Neuronal stem cell (in vitro differentiated cells): Measurements from ENCODE around the gene C16orf90.

ENCODE experiments used
- DNase-seq: peaks from one replicate; pipeline ENCODE4 v3.0.0-alpha.2; 2013; ENCODE audit warnings: low spot score
- H2AFZ ChIP-seq: one replicate; pipeline ENCODE4 v1.6.1; 2013; ENCODE audit warnings: mild to moderate bottlenecking, low read length, inconsistent platforms
- H2AK5ac ChIP-seq: 2 replicates; pipeline ENCODE4 v1.6.1; 2013; ENCODE audit warnings: low read depth, mild to moderate bottlenecking, inconsistent platforms, low read length, moderate library complexity, mixed read lengths
- H2BK120ac ChIP-seq: 2 replicates; pipeline ENCODE4 v1.6.1; 2013; ENCODE audit warnings: low read depth, mild to moderate bottlenecking, inconsistent platforms, low read length, moderate library complexity, mixed read lengths
- H2BK12ac ChIP-seq: one replicate; pipeline ENCODE4 v1.6.1; 2013; ENCODE audit warnings: low read length, inconsistent platforms
- H2BK15ac ChIP-seq: 2 replicates; pipeline ENCODE4 v1.6.1; 2013; ENCODE audit warnings: mild to moderate bottlenecking, low read length, inconsistent platforms, mixed read lengths
- H2BK5ac ChIP-seq: one replicate; pipeline ENCODE4 v1.6.1; 2013; ENCODE audit warnings: inconsistent platforms, mild to moderate bottlenecking, low read length, moderate library complexity
- H3K14ac ChIP-seq: one replicate; pipeline ENCODE4 v1.6.1; 2013; ENCODE audit warnings: low read length, inconsistent platforms
- H3K18ac ChIP-seq: 2 replicates; pipeline ENCODE4 v1.6.1; 2013; ENCODE audit warnings: low read length, inconsistent platforms
- H3K23ac ChIP-seq: 2 replicates; pipeline ENCODE4 v1.6.1; 2013; ENCODE audit warnings: low read depth, mild to moderate bottlenecking, mixed read lengths, low read length, inconsistent platforms; ENCODE audit not compliant: poor library complexity
- H3K27ac ChIP-seq: replicated peaks from 3 replicates; pipeline ENCODE4 v1.5.1; 2013; ENCODE audit warnings: low read length, inconsistent platforms
- H3K27me3 ChIP-seq, 3 experiments: 2 replicates each; pipeline ENCODE4 v1.6.1; 2013; ENCODE audit warnings: low read length in 3 of 3, mild to moderate bottlenecking in 2 of 3, inconsistent platforms in 1 of 3, low read depth in 1 of 3, mixed read lengths in 1 of 3, moderate library complexity in 1 of 3; ENCODE audit not compliant: control insufficient read depth in 3 of 3, insufficient read depth in 3 of 3
- H3K36me3 ChIP-seq, 2 donors: replicated peaks in 1 of 2; 2 replicates each; pipeline ENCODE4 v1.6.1; 2013; ENCODE audit warnings: low read length in 2 of 2; ENCODE audit not compliant: control insufficient read depth in 2 of 2, insufficient read depth in 2 of 2
- H3K4ac ChIP-seq: 2 replicates; pipeline ENCODE4 v1.6.1; 2013; ENCODE audit warnings: inconsistent platforms, mild to moderate bottlenecking, low read length, moderate library complexity
- H3K4me1 ChIP-seq, 2 donors: 1 replicate in 1 of 2; 2 replicates in 1 of 2; pipeline ENCODE4 v1.6.1; 2013; ENCODE audit warnings: low read length in 2 of 2, low read depth in 1 of 2; ENCODE audit not compliant: control insufficient read depth in 2 of 2, insufficient read depth in 1 of 2
- H3K4me2 ChIP-seq: one replicate; pipeline ENCODE4 v1.6.1; 2013; ENCODE audit warnings: mild to moderate bottlenecking, low read length, inconsistent platforms; ENCODE audit not compliant: insufficient read depth, poor library complexity, severe bottlenecking
- H3K4me3 ChIP-seq, 2 donors: 2 replicates each; pipeline ENCODE4 v1.5.1; 2013; ENCODE audit warnings: low read length in 2 of 2, mild to moderate bottlenecking in 2 of 2, inconsistent platforms in 1 of 2, moderate library complexity in 1 of 2
- H3K79me1 ChIP-seq: one replicate; pipeline ENCODE4 v1.6.1; 2013; ENCODE audit warnings: low read depth, mild to moderate bottlenecking, inconsistent platforms, low read length, moderate library complexity
- H3K9ac ChIP-seq: one replicate; pipeline ENCODE4 v1.6.1; 2013; ENCODE audit warnings: mild to moderate bottlenecking, low read depth, low read length, inconsistent platforms; ENCODE audit not compliant: poor library complexity
- H3K9me3 ChIP-seq, 2 donors: replicated peaks in 1 of 2; 2 replicates each; pipeline versions ENCODE3 to v1.6.1; 2013; ENCODE audit warnings: low read length in 2 of 2, mild to moderate bottlenecking in 2 of 2, inconsistent platforms in 1 of 2, low read depth in 1 of 2, mixed read lengths in 1 of 2, moderate library complexity in 1 of 2; ENCODE audit not compliant: control insufficient read depth in 2 of 2, insufficient read depth in 1 of 2
- H4K8ac ChIP-seq: one replicate; pipeline ENCODE4 v1.6.1; 2013; ENCODE audit warnings: low read depth, mild to moderate bottlenecking, inconsistent platforms, low read length, moderate library complexity
- H4K91ac ChIP-seq: one replicate; pipeline ENCODE4 v1.6.1; 2013; ENCODE audit warnings: low read length, low read depth, mild to moderate bottlenecking, inconsistent platforms; ENCODE audit not compliant: poor library complexity
- WGBS, 2 donors: extraction: QIAGEN DNeasy Blood & Tissue Kit; methylation state at CpG; one replicate each; pipeline ENCODE4 v1.1.7; 2013; ENCODE audit warnings: missing lambda C conversion rate in 2 of 2, mixed read lengths in 1 of 2; ENCODE audit not compliant: insufficient read length in 2 of 2, insufficient replicate concordance in 1 of 2; ENCODE audit errors: extremely low coverage in 2 of 2; 5-methylcytosine and 5-hydroxymethylcytosine counted together

C16orf90 gene

GRCh38 chr16:3467182-3467581 is 28.1 kb downstream of the C16orf90 start:
- no peak overlapping the region for H2AK5ac ChIP-seq
- no peak overlapping the region for H2BK12ac ChIP-seq
- H4K91ac ChIP-seq: no peak overlapping the region
- H3K14ac ChIP-seq: no peak overlapping the region
- H3K4me2 ChIP-seq: no peak overlapping the region
- H4K8ac ChIP-seq: no peak overlapping the region
- H3K27me3 ChIP-seq: no peaks in the 10 kb centered on the region
- H2BK5ac ChIP-seq: no peak overlapping the region
- no peak overlapping the region for H2BK15ac ChIP-seq
- H3K23ac ChIP-seq: no peak overlapping the region
- no peak overlapping the region for H2BK120ac ChIP-seq
- no peak overlapping the region for H2AFZ ChIP-seq
- H3K79me1 ChIP-seq: peaks cover 15% of the 10 kb centered on the region
- peaks cover 0 to 4% of the 10 kb centered on the region in 2 donors for H3K4me1 ChIP-seq
- H3K9ac ChIP-seq: no peak overlapping the region
- no peak for DNase-seq
- H3K18ac ChIP-seq: no peak overlapping the region
- no peak overlapping the region for H3K4ac ChIP-seq
- H3K36me3 ChIP-seq: peaks cover 9 to 43% of the 10 kb centered on the region in 2 donors
- WGBS, 2 donors: no CpG with 5 or more reads among the region's 8 CpGs
- no peak overlapping the region for H3K27ac ChIP-seq
- no peak overlapping the region for H3K4me3 ChIP-seq
- H3K9me3 ChIP-seq: peaks cover 2 to 3% of the 10 kb centered on the region in 2 donors

- no peak overlapping the region for H2BK5ac ChIP-seq
- no CpG with 5 or more reads among the region's 21 CpGs for WGBS, 2 donors
- no peak overlapping the region for H2BK12ac ChIP-seq
- H3K79me1 ChIP-seq: peaks cover 11% of the 10 kb centered on the region
- no peak overlapping the region for H3K23ac ChIP-seq
- H3K9me3 ChIP-seq: peaks cover 2% of the 10 kb centered on the region in 2 donors
- H3K4me1 ChIP-seq: peaks cover 0 to 8% of the 10 kb centered on the region in 2 donors
- no peak for DNase-seq
- H3K4me2 ChIP-seq: no peak overlapping the region
- H3K9ac ChIP-seq: no peak overlapping the region
- H3K27me3 ChIP-seq: no peaks in the 10 kb centered on the region
- no peak overlapping the region for H3K27ac ChIP-seq
- no peak overlapping the region for H3K14ac ChIP-seq
- H2BK15ac ChIP-seq: no peak overlapping the region
- no peak overlapping the region for H3K4ac ChIP-seq
- H2AFZ ChIP-seq: no peak overlapping the region
- H4K91ac ChIP-seq: no peak overlapping the region
- H3K36me3 ChIP-seq: peaks cover 9 to 40% of the 10 kb centered on the region in 2 donors
- H4K8ac ChIP-seq: no peak overlapping the region
- H2AK5ac ChIP-seq: no peak overlapping the region
- H3K4me3 ChIP-seq: no peak overlapping the region
- H2BK120ac ChIP-seq: no peak overlapping the region
- no peak overlapping the region for H3K18ac ChIP-seq
Measured at GRCh38 chr16:3465911-3466584, 29.2 kb downstream of the C16orf90 start.

GRCh38 chr16:3465301-3465700 is 30.0 kb downstream of the C16orf90 start:
- H2BK5ac ChIP-seq: no peak overlapping the region
- no peak overlapping the region for H3K27ac ChIP-seq
- peaks cover 9 to 46% of the 10 kb centered on the region in 2 donors for H3K36me3 ChIP-seq
- no peak overlapping the region for H3K18ac ChIP-seq
- H2BK12ac ChIP-seq: no peak overlapping the region
- no peak overlapping the region for H3K4ac ChIP-seq
- no peak overlapping the region for H4K8ac ChIP-seq
- peaks cover 0 to 9% of the 10 kb centered on the region in 2 donors for H3K4me1 ChIP-seq
- no peak overlapping the region for H3K14ac ChIP-seq
- no peak overlapping the region for H2AFZ ChIP-seq
- H3K9ac ChIP-seq: no peak overlapping the region
- no peak overlapping the region for H2AK5ac ChIP-seq
- DNase-seq: no peak
- no CpG with 5 or more reads among the region's 12 CpGs for WGBS, 2 donors
- H3K79me1 ChIP-seq: peaks cover 11% of the 10 kb centered on the region
- H3K4me2 ChIP-seq: no peak overlapping the region
- H2BK15ac ChIP-seq: no peak overlapping the region
- H4K91ac ChIP-seq: no peak overlapping the region
- peaks cover 2% of the 10 kb centered on the region in 2 donors for H3K9me3 ChIP-seq
- no peak overlapping the region for H3K4me3 ChIP-seq
- no peak overlapping the region for H3K23ac ChIP-seq
- no peak overlapping the region for H2BK120ac ChIP-seq
- H3K27me3 ChIP-seq: no peaks in the 10 kb centered on the region

GRCh38 chr16:3461151-3461550 is 34.1 kb downstream of the C16orf90 start:
- Histone ChIP-seq H3K9me3 (peaks cover 0 to 2% of the 10 kb centered on the region in 2 donors), H3K18ac (no peak overlapping the region), H3K27ac (peak overlapping the region; percentile 13), H3K4me2 (no peak overlapping the region), H2BK15ac (no peak overlapping the region), H2AFZ (no peak overlapping the region), H3K36me3 (peaks cover 2 to 24% of the 10 kb centered on the region in 2 donors), H2AK5ac (no peak overlapping the region), H3K4me3 (no peak overlapping the region), H2BK120ac (no peak overlapping the region), H3K9ac (no peak overlapping the region), H4K8ac (no peak overlapping the region), H2BK12ac (no peak overlapping the region), H3K27me3 (no peaks in the 10 kb centered on the region), H3K4ac (no peak overlapping the region), H4K91ac (no peak overlapping the region), H3K79me1 (peaks cover 5% of the 10 kb centered on the region), H3K14ac (no peak overlapping the region), H2BK5ac (no peak overlapping the region), H3K4me1 (peaks cover 17 to 21% of the 10 kb centered on the region in 2 donors), H3K23ac (no peak overlapping the region)
- no peak for DNase-seq
- no CpG with 5 or more reads among the region's 8 CpGs for WGBS, 2 donors
